Retinal pigment epithelial cell (primary cell): Measurements from ENCODE around the gene CCDC169.

ENCODE experiments used
- DNase-seq: peaks from one replicate; pipeline ENCODE4 v3.0.0-alpha.2; 2010; ENCODE audit warnings: low read depth
- H3K4me3 ChIP-seq: 2 replicates; pipeline ENCODE4 v1.5.1; 2011; ENCODE audit warnings: mild to moderate bottlenecking, low read length, control low read depth, moderate library complexity
- TF ChIP-seq, protein P1 (sequence below): conservative IDR thresholded peaks from 2 replicates; pipeline ENCODE4 v1.5.1; 2011; ENCODE audit warnings: low read depth, low read length, control low read depth, inconsistent platforms

The CCDC169 gene

DNA sequence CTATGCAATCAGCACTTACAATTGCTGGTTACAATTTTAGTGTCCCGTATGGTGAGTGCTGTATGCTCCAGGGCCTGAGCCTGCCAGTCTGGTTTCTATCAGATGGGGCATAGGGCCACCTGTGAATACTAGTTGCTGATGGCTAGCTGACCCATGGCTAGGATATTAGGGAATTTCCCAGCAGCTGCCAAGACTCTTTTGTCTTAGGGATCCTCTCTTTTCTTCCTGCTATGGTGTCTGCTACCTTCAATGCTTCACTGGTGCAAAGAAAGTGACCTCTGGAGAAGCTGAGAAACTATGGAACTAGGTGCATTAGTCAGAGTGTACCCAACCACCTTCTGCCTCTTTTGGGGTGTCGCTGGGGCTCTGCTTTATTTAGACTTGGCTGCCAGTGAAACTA is 11.6 kb downstream of the CCDC169 start:
- H3K4me3 ChIP-seq, result no peak overlapping the region
- TF ChIP-seq, protein P1, sequence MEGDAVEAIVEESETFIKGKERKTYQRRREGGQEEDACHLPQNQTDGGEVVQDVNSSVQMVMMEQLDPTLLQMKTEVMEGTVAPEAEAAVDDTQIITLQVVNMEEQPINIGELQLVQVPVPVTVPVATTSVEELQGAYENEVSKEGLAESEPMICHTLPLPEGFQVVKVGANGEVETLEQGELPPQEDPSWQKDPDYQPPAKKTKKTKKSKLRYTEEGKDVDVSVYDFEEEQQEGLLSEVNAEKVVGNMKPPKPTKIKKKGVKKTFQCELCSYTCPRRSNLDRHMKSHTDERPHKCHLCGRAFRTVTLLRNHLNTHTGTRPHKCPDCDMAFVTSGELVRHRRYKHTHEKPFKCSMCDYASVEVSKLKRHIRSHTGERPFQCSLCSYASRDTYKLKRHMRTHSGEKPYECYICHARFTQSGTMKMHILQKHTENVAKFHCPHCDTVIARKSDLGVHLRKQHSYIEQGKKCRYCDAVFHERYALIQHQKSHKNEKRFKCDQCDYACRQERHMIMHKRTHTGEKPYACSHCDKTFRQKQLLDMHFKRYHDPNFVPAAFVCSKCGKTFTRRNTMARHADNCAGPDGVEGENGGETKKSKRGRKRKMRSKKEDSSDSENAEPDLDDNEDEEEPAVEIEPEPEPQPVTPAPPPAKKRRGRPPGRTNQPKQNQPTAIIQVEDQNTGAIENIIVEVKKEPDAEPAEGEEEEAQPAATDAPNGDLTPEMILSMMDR, result no peak
- DNase-seq, result no peak

DNA sequence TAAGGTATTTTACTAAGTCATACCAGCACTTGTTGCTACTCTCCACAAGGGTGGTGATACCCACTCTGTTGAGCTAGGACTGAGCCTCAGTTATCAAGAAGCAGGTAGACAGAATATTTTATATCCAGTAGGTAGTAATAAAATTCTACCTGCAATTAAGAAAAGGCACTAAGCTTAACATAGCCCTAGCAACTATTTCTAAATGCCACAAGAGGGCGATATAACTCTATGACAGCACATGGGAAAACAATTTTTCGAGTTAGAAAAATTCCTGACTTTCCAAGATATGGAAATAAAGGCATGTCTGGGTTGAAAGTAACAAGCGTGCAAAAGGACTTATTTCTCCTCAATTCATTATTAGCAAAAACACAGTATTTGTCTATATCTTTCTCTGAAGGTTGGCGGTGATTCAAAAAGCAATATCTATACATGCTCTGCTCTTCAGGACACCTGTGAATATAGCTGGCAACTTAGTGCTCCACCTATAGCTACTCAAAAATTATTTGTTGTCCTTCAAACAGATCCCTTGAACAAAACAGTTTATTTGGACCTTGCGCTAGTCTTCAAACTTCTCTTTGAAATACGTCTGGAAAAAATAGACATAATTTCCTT is 14.7 kb downstream of the CCDC169 start:
- no peak for DNase-seq
- TF ChIP-seq, protein P1, result peak; percentile 77
- no peak overlapping the region for H3K4me3 ChIP-seq

DNA sequence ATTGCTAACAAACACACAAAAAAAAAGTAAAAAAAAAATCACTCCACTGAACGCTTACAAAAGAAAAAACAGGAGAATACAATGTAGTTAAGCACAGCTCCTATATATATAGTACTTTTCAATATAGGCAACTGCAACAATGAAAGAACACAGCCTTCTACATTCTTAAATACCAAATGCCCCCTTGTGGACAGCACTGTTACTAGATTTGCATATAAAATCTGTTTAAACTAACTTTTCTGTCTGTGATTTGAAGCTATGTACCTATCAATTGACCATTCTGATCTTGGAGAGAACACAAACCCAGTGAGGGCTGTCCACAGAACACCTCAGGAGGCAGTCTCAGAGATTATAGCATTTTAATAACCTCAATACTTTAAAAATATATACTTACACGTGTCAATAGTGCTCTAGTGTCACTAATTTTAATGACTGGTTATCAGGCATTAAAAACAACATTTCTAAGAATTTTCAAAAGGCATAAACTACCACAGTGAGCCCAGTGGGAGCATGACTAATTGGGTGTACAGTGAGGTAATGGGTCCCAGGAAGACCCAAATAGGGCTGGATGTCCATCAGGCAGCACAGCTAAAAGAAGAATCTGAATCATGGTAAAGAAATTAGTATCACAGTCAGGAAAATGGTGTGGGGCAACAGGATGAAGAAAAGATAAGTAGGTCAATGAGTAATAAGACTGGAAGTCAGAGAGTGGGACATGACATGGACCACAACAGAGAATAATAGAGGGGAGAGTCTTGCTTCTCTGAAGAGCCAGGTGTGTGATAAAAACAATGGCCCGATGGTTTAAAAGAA is 22.2 kb downstream of the CCDC169 start:
- TF ChIP-seq, protein P1, result peak; percentile 62
- no peak for DNase-seq
- H3K4me3 ChIP-seq, result no peak overlapping the region

DNA sequence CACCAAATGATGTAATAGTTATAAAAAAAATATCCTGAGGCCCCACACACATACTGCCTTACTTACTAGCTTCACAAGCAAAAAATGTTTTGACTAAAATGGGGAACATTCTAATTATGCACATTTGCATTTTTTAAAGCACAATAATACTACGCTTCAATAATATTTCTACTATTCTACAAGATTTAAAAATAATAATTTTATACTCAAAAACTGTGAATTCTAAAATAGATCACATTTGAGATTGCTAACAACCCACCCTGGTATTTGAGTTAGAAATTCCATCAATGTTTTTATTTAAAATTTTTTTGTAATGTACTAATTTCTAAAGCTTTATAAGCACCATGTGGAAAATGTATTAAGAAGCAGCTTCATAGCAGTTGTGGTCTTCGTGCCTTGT is 24.2 kb downstream of the CCDC169 start:
- DNase-seq, result no peak
- TF ChIP-seq, protein P1, result no peak
- no peak overlapping the region for H3K4me3 ChIP-seq

DNA sequence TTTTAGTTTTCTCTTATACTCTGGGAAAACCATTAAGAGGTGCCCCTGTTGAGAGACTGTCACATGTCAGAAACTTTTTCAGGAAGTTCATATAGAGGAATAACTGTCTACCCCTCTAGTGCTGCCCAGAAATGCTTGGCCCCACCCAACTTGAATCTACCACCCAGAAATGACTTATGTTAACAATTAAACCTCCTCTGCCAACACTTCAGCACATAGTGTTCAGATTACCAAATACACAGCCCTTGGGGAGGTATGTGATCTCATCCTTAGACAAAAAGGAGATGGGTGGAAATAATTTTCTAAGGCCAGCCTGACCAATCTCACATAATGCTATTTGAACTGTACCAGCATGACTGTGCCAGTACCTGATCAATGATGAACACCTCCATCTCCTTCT is 35.6 kb downstream of the CCDC169 start:
- no peak for DNase-seq
- no peak overlapping the region for H3K4me3 ChIP-seq
- TF ChIP-seq, protein P1, result no peak

DNA sequence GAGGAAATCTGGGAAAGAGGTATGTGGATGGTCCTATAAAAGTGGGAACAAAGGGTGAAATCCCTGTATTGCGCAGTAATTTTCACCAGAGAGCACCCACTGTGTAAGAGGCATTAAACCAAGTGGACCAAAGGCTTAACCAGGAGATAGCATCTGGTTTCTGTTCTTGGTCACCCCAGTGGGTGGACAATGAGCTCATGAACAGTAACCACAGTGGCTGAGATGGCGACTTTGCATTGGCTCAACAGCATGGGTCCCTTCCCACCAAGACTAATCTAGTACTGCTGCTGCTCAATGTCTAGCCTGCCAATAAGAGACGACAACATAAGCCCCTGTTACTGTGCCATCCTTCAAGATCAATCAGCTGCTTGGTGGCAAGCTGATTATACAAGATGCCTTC is 36.6 kb downstream of the CCDC169 start:
- H3K4me3 ChIP-seq, result no peak overlapping the region
- no peak for DNase-seq
- TF ChIP-seq, protein P1, result no peak
